Effector memory CD8-positive, alpha-beta T cell (primary cell): Measurements from ENCODE around the gene DISC1.

ENCODE experiments used
- ATAC-seq: fragments of 150-1000 bp; cut with Tn5 transposase; replicated peaks from 2 replicates; pipeline ENCODE4 v1.10.0; 2021; ENCODE audit warnings: mild to moderate bottlenecking, moderate library complexity
- DNase-seq, 3 experiments: peaks; one replicate each; pipeline ENCODE4 v3.0.0; 2021
- H3K27ac Mint-ChIP-seq, 2 donors: one replicate each; pipeline ENCODE4 v1.8.0; 2022; ENCODE audit warnings: mild to moderate bottlenecking in 2 of 2, mixed read lengths in 2 of 2, moderate library complexity in 2 of 2
- H3K27me3 Mint-ChIP-seq, 2 donors: one replicate each; pipeline ENCODE4 v1.8.0; 2022; ENCODE audit warnings: mixed read lengths in 2 of 2
- H3K36me3 Mint-ChIP-seq: one replicate; pipeline ENCODE4 v1.8.0; 2022; ENCODE audit warnings: mild to moderate bottlenecking, moderate library complexity, mixed read lengths; ENCODE audit not compliant: insufficient read depth
- H3K4me1 Mint-ChIP-seq, 2 donors: one replicate each; pipeline ENCODE4 v1.8.0; 2022; ENCODE audit warnings: low read depth in 2 of 2, mixed read lengths in 2 of 2
- H3K4me3 Mint-ChIP-seq, 2 donors: one replicate each; pipeline ENCODE4 v1.8.0; 2022; ENCODE audit warnings: mild to moderate bottlenecking in 2 of 2, mixed read lengths in 2 of 2, moderate library complexity in 2 of 2
- H3K9me3 Mint-ChIP-seq, 2 donors: one replicate each; pipeline ENCODE4 v1.8.0; 2022; ENCODE audit warnings: mixed read lengths in 2 of 2

The DISC1 gene

GRCh38 chr1:231913493-231913892, 286.9 kb downstream of the DISC1 start:
- no peaks in the 10 kb centered on the region for H3K36me3 Mint-ChIP-seq
- ATAC-seq, result no peak
- peaks cover 51 to 55% of the 10 kb centered on the region in 2 donors for H3K4me1 Mint-ChIP-seq

GRCh38 chr1:231918239-231919015, 291.8 kb downstream of the DISC1 start:
- DNase-seq (peak; percentile 20 to 22 (median 21)), ATAC-seq (peak; percentile 63)
- peak overlapping the region; percentile 91 to 96 for H3K27ac Mint-ChIP-seq
- H3K4me1 Mint-ChIP-seq, result peaks cover 57 to 59% of the 10 kb centered on the region in 2 donors
- no peaks in the 10 kb centered on the region for H3K27me3 Mint-ChIP-seq
- peak overlapping the region; percentile 45 to 64 for H3K4me3 Mint-ChIP-seq
- peaks cover 11% of the 10 kb centered on the region for H3K36me3 Mint-ChIP-seq
- no peaks in the 10 kb centered on the region for H3K9me3 Mint-ChIP-seq

More at GRCh38 chr1:231913493-231913892, 286.9 kb downstream of the DISC1 start:
- H3K27ac Mint-ChIP-seq, result peak overlapping the region in 1 of 2 donors; percentile 59
- no peak overlapping the region for H3K4me3 Mint-ChIP-seq
- DNase-seq, result no peak
- no peaks in the 10 kb centered on the region for H3K9me3 Mint-ChIP-seq
- no peaks in the 10 kb centered on the region for H3K27me3 Mint-ChIP-seq

GRCh38 chr1:231919239-231919885, 292.8 kb downstream of the DISC1 start:
- Mint-ChIP-seq H3K9me3 (no peaks in the 10 kb centered on the region), H3K4me1 (peaks cover 52 to 59% of the 10 kb centered on the region in 2 donors), H3K36me3 (peaks cover 11% of the 10 kb centered on the region), H3K27me3 (no peaks in the 10 kb centered on the region), H3K4me3 (peak overlapping the region; percentile 45 to 64), H3K27ac (peak overlapping the region; percentile 91 to 96)
- DNase-seq, result no peak
- ATAC-seq, result peak; percentile 11

- Mint-ChIP-seq H3K27ac (peak overlapping the region; percentile 91 to 96), H3K9me3 (no peaks in the 10 kb centered on the region), H3K36me3 (peaks cover 11% of the 10 kb centered on the region), H3K27me3 (no peaks in the 10 kb centered on the region), H3K4me1 (peaks cover 47 to 54% of the 10 kb centered on the region in 2 donors), H3K4me3 (peak overlapping the region; percentile 45 to 64)
- ATAC-seq (peak; percentile 85), DNase-seq (peak; percentile 38 to 53 (median 49))
Observed at GRCh38 chr1:231919886-231920285, 293.3 kb downstream of the DISC1 start.

- no peak for DNase-seq
- Mint-ChIP-seq H3K27me3 (no peaks in the 10 kb centered on the region), H3K27ac (peak overlapping the region; percentile 82 to 96), H3K4me3 (no peak overlapping the region), H3K9me3 (no peaks in the 10 kb centered on the region), H3K4me1 (peaks cover 42 to 45% of the 10 kb centered on the region in 2 donors), H3K36me3 (peaks cover 11% of the 10 kb centered on the region)
- no peak for ATAC-seq
Observed at GRCh38 chr1:231921646-231922345, 295.2 kb downstream of the DISC1 start.

- peaks cover 11% of the 10 kb centered on the region for H3K36me3 Mint-ChIP-seq
- H3K4me3 Mint-ChIP-seq, result no peak overlapping the region
- H3K4me1 Mint-ChIP-seq, result peaks cover 27 to 32% of the 10 kb centered on the region in 2 donors
- ATAC-seq (no peak), DNase-seq (no peak)
- H3K27ac Mint-ChIP-seq, result no peak overlapping the region
- H3K27me3 Mint-ChIP-seq, result peaks cover 0 to under 1% of the 10 kb centered on the region in 2 donors
- H3K9me3 Mint-ChIP-seq, result no peaks in the 10 kb centered on the region
Observed at GRCh38 chr1:231923491-231924041, 297.0 kb downstream of the DISC1 start.

GRCh38 chr1:231924180-231924579, 297.6 kb downstream of the DISC1 start:
- H3K4me1 Mint-ChIP-seq, result peaks cover 26 to 31% of the 10 kb centered on the region in 2 donors

GRCh38 chr1:231925864-231926263, 299.3 kb downstream of the DISC1 start:
- ATAC-seq (no peak), DNase-seq (no peak)
- no peaks in the 10 kb centered on the region for H3K9me3 Mint-ChIP-seq
- H3K4me3 Mint-ChIP-seq, result no peak overlapping the region
- peaks cover 22 to 30% of the 10 kb centered on the region in 2 donors for H3K4me1 Mint-ChIP-seq
- no peaks in the 10 kb centered on the region for H3K36me3 Mint-ChIP-seq
- peaks cover 0 to 8% of the 10 kb centered on the region in 2 donors for H3K27me3 Mint-ChIP-seq
- H3K27ac Mint-ChIP-seq, result no peak overlapping the region

More at GRCh38 chr1:231924180-231924579, 297.6 kb downstream of the DISC1 start:
- Mint-ChIP-seq H3K27me3 (peaks cover 0 to 6% of the 10 kb centered on the region in 2 donors), H3K27ac (no peak overlapping the region), H3K4me3 (no peak overlapping the region), H3K9me3 (no peaks in the 10 kb centered on the region), H3K36me3 (peaks cover 6% of the 10 kb centered on the region)
- ATAC-seq, result no peak
- DNase-seq, result no peak

- Mint-ChIP-seq H3K4me1 (peaks cover 22 to 30% of the 10 kb centered on the region in 2 donors), H3K9me3 (no peaks in the 10 kb centered on the region)
Observed at GRCh38 chr1:231926340-231926739, 299.8 kb downstream of the DISC1 start.

GRCh38 chr1:231926933-231927332, 300.3 kb downstream of the DISC1 start:
- no peak overlapping the region for H3K4me3 Mint-ChIP-seq
- H3K27me3 Mint-ChIP-seq, result peaks cover 0 to 8% of the 10 kb centered on the region in 2 donors
- no peak overlapping the region for H3K27ac Mint-ChIP-seq
- no peaks in the 10 kb centered on the region for H3K36me3 Mint-ChIP-seq
- DNase-seq (no peak), ATAC-seq (no peak)
- no peaks in the 10 kb centered on the region for H3K9me3 Mint-ChIP-seq
- H3K4me1 Mint-ChIP-seq, result peaks cover 22 to 30% of the 10 kb centered on the region in 2 donors

More at GRCh38 chr1:231926340-231926739, 299.8 kb downstream of the DISC1 start:
- no peaks in the 10 kb centered on the region for H3K36me3 Mint-ChIP-seq
- no peak overlapping the region for H3K4me3 Mint-ChIP-seq
- DNase-seq (no peak), ATAC-seq (no peak)
- H3K27ac Mint-ChIP-seq, result no peak overlapping the region
- peaks cover 0 to 8% of the 10 kb centered on the region in 2 donors for H3K27me3 Mint-ChIP-seq

GRCh38 chr1:231927431-231927830, 300.8 kb downstream of the DISC1 start:
- ATAC-seq (no peak), DNase-seq (no peak)
- H3K27me3 Mint-ChIP-seq, result peaks cover 0 to 8% of the 10 kb centered on the region in 2 donors
- H3K4me1 Mint-ChIP-seq, result peaks cover 19 to 26% of the 10 kb centered on the region in 2 donors
- H3K27ac Mint-ChIP-seq, result no peak overlapping the region
- H3K4me3 Mint-ChIP-seq, result no peak overlapping the region
- H3K9me3 Mint-ChIP-seq, result no peaks in the 10 kb centered on the region
- H3K36me3 Mint-ChIP-seq, result no peaks in the 10 kb centered on the region

GRCh38 chr1:231929311-231929710, 302.7 kb downstream of the DISC1 start:
- Mint-ChIP-seq H3K36me3 (no peaks in the 10 kb centered on the region), H3K27me3 (peaks cover 0 to 8% of the 10 kb centered on the region in 2 donors), H3K4me3 (no peak overlapping the region), H3K4me1 (peaks cover 19 to 22% of the 10 kb centered on the region in 2 donors), H3K27ac (no peak overlapping the region), H3K9me3 (no peaks in the 10 kb centered on the region)
- ATAC-seq (no peak), DNase-seq (no peak)
